ENCODE data around the gene OR51B6. TPM values are rescaled to one million over a fixed set of nuclear protein-coding genes. Genes with fewer than 3 reads are reported as not detected.

The OR51B6 gene
- total RNA-seq, 4 donors from 2014 or later, result not detected

DNA sequence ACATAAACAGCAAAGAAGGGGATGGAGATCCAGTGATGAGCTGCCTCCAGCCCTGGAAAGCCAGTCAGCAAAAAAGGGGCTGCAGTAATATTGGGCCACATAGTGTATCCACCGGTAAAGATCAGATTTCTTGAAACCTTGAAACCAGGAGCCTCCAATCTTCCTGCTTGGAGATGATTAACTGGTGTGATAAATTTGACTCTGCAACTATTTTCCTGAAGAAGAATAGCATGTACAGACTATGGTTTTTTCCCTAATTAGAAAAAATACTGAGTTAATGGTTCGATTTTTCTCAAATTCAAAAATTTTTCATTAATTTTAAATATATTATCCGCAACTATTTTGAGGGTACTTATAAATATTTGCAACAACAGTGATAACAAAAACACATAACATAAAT, 27.1 kb upstream of the OR51B6 start, which contains the start of gene OR51B2:
Gene OR51B2, minus strand, starts transcription at position 101 of the 400 bp plus-strand sequence. Its CDS starts 0 bp downstream, at position 101.
- TF ChIP-seq, protein P1, sequence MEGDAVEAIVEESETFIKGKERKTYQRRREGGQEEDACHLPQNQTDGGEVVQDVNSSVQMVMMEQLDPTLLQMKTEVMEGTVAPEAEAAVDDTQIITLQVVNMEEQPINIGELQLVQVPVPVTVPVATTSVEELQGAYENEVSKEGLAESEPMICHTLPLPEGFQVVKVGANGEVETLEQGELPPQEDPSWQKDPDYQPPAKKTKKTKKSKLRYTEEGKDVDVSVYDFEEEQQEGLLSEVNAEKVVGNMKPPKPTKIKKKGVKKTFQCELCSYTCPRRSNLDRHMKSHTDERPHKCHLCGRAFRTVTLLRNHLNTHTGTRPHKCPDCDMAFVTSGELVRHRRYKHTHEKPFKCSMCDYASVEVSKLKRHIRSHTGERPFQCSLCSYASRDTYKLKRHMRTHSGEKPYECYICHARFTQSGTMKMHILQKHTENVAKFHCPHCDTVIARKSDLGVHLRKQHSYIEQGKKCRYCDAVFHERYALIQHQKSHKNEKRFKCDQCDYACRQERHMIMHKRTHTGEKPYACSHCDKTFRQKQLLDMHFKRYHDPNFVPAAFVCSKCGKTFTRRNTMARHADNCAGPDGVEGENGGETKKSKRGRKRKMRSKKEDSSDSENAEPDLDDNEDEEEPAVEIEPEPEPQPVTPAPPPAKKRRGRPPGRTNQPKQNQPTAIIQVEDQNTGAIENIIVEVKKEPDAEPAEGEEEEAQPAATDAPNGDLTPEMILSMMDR (IDR thresholded peaks at IDR 0.05; ENCODE audit: low read depth), result no peak

- TF ChIP-seq, protein P1 (IDR thresholded peaks at IDR 0.05; ENCODE audit: low read depth), result no peak
These were observed 16.1 kb upstream of the OR51B6 start for GRCh38 chr11:5335170-5335569.

GRCh38 chr11:5336331-5336730, 15.0 kb upstream of the OR51B6 start:
- TF ChIP-seq, protein P1 (IDR thresholded peaks at IDR 0.05; ENCODE audit: low read depth), result no peak

DNA sequence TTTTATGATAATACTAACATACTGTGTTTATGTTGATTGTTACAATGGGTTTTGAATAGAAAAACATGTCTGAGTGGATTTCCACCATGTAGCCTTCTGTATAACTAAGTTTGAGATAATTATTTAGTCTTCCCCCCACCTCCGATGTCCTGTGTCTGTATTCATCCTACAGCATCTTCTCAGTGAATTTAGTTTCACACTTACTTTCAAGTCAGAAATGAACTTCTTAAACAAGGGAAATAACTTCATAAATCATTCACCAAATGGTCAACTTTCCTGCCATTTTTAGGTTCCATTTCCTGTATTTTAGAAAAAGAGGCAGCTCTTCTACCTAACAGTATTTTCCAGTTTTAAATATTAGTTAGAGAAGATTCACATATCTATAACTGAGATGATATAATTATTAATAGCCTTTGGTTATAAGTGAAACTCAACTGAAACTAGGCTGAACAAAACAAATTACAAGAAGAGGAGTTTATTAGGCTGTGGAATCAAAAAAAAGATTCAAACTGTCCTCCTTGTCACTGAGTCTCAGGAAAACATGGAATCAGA, 11.5 kb upstream of the OR51B6 start:
- TF ChIP-seq, protein P1 (IDR thresholded peaks at IDR 0.05; ENCODE audit: low read depth), result no peak

DNA sequence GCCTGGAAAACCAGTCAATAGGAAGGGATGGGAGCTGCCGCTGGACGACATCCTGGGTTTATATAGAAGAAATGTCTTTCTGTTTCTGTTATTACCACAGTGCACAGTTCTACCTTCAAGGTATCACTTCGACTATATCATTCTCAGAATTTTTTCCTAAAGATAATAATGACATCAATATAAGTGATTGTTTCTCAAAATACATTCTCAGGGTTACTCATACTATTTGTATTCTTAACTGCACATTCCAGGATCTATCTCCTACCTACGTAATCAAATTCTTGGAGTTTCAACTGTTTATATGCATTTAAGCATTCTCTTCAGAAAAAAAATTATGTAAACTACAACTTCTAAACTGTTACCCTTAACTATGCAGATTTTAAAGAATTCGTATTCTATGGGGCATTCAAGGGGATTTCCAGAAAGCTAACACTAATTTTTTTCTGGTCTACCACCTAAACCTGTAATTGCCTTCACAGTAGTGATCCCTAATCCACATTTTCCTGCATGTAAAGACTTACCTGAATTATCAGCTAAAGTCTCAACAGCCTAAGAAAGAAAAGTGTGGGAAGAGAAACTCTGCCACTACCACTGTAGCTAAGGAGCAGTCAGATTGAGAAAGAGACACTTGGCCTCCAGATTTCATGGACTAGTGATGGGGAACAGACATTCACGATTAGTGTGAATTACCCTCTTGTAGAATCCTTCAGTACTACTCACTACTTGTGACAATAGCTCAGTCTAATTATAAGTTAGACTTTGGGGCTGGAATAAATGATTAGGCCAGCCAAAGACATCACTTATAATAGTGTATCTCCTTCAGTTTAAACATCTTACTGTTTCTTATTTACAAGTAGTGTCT, 7.6 kb upstream of the OR51B6 start, which contains the start of gene OR51B5:
Gene OR51B5, minus strand, starts transcription at position 51 of the 862 bp plus-strand sequence. Its CDS starts 0 bp downstream, at position 51.
- TF ChIP-seq, protein P1 (IDR thresholded peaks at IDR 0.05; ENCODE audit: low read depth), result no peak

GRCh38 chr11:5345831-5346230, 5.5 kb upstream of the OR51B6 start:
- TF ChIP-seq, protein P1 (IDR thresholded peaks at IDR 0.05; ENCODE audit: low read depth), result no peak

DNA sequence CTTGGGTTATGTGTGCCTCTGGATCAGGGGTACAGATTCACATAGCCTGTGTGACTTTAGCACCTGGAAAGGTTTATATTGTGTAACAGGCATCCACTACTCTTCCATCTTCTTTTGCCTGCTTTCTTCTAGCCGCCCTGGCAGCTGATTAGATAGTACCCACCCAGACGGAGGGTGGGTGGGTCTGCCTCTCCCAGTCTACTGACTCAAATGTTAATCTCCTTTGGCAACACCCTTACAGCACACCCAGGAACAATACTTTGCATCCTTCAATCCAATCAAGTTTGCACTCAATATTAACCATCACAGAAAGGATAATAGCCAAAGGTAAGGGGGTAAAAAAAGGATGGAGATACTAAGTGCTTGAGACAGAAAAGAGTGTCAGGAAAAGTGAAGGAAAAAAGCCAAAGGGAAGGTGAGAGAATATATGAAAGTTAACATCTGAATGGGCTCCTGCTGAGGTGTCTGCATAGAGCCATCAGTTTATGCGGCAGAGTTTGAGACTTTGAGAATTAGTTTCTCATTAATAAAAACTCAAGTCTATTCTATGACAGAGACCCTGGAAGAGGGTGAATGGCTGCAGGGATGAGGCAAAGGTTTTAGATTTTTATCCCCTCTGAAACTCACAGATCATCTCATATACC, 2.6 kb upstream of the OR51B6 start:
- TF ChIP-seq, protein P1 (IDR thresholded peaks at IDR 0.05; ENCODE audit: low read depth), result no peak

Data from subcutaneous adipose tissue (tissue), 4 donors.